ENCODE results near the gene KCTD11.

KCTD11 gene

DNA sequence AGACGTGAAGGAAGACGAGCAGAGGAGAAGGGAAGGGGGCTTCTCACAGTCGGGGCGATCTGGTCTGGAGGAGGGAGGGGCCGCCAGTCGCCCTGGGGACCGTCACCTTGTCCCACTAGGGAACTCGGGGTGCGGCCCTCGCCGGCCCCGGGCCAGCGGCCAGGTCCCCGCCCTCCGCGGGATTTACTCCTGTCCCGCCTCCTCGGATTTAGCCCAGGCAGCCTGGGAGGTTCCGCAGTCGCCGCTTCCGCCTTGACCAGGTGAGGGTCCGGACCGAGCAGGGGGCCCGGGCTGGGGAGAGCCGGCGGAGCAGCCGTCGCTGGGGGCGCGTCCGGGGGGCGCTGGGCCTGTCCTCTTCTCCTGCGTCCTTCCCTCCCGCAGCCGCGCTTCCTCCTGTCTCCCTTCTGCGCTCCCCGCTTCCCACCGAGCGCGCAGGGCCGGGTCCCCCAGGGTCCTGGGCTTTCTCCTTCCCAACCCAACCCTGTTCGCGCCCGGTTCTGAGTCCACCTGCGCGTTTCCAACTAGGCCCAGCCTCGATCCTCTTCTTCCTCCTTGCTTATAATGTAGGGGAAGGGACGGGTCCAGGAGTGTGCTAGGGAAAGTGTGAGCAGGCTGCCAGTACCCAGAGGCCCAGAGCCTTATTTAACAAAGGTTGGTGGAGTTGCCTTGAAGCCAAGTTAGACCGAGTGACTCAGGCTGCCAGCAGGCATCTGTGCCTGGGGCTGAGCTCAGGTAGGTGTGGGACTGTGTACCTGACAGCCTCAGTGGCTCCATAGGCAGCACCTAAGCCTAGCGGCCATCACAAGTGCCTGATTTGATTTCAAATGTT, 29.1 kb downstream of the KCTD11 start, which contains the start of gene TNK1:
Gene TNK1 (plus strand): TSS at position 235 of the 829 bp plus-strand sequence. CDS start 1,838 bp downstream, outside the sequence.
- no peak for DNase-seq

DNA sequence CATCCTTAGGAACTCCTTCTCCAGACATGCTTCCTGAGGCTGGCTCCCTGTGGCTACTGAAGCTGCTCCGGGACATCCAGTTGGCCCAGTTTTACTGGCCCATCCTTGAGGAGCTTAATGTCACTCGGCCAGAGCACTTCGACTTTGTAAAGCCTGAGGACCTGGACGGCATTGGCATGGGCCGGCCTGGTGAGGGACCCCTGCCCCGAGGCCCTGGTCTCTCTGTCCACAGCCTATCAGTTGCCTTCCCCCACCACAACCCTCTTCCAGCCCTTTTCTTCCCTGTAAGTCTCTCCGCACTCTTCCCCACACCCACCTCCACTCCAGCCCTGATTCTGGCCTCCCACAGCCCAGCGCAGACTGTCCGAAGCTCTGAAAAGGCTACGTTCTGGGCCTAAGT, 30.9 kb downstream of the KCTD11 start:
- no peak for DNase-seq

DNA sequence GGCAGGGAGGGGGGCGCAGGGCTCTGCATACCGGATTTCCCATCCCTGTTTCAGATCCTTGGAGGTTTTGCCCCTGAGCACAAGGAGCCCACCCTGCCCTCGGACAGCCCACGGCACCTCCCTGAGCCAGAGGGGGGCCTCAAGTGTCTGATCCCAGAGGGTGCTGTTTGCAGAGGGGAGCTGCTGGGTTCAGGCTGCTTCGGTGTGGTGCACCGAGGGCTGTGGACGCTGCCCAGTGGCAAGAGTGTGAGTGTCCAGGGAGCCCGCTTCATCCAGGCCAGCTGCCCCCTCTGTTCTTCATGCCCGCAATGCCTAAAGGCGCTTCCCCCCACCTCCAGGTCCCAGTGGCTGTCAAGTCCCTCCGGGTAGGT, 31.4 kb downstream of the KCTD11 start:
- DNase-seq = no peak

DNA sequence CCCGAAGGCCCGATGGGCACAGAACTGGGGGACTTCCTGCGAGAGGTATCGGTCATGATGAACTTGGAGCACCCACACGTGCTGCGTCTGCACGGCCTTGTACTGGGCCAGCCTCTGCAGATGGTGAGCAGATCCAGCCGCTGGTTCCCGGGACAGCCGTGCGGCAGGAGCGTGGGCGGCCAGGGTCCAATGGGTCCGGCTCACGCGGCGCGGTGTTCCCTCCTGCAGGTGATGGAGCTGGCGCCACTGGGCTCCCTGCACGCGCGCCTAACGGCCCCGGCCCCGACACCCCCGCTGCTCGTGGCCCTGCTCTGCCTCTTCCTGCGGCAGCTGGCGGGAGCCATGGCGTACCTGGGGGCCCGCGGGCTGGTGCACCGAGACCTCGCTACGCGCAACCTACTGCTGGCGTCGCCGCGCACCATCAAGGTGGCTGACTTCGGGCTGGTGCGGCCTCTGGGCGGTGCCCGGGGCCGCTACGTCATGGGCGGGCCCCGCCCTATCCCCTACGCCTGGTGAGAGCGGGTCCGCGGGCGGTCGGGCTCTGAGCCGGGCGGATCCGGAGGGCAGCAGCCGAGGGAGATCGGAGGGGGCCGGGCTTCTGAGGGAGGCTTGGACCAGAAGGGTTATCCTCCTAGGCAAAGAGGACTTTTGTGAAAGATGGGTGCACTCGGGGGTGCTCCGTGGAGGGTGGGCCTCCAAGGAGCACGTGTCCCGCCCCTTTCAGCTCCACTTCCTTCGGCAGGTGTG, 32.0 kb downstream of the KCTD11 start:
- DNase-seq = no peak

DNA sequence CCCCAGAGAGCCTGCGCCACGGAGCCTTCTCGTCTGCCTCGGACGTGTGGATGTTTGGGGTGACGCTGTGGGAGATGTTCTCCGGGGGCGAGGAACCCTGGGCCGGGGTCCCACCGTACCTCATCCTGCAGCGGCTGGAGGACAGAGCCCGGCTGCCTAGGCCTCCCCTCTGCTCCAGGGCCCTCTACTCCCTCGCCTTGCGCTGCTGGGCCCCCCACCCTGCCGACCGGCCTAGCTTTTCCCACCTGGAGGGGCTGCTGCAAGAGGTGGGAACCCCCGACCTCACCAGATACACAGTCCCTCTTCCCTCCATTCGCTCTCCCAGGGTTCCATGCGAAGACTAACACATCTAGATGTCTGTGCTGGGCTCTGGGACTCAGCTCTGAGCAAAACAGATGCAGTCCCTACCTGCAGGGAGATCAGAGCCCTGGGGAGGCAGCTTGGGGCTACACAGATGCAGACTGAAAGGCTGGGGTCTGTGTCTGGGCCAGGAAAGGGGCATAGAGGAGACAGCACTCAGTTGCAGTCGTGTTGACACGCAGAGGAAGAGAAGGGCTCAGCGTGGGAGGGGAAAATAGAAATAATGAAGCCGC, 32.6 kb downstream of the KCTD11 start:
- DNase-seq = no peak

DNA sequence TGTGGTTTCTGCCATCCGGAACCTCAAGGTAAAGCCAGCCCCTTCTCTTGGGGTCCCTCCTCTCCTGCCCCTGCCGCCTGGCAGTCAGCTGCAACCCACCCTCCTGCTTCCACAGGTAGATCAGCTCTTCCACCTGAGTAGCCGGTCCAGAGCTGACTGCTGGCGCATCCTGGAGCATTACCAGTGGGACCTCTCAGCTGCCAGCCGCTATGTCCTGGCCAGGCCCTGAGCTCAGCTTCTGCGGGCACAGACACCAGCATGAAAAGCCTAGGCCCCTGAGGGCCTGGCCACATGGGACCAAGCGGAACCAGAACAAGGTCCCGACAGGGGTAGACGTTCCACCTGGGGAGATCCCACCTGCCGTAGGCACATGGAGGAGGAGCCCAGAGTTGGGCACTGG, 36.9 kb downstream of the KCTD11 start:
- no peak for DNase-seq

DNA sequence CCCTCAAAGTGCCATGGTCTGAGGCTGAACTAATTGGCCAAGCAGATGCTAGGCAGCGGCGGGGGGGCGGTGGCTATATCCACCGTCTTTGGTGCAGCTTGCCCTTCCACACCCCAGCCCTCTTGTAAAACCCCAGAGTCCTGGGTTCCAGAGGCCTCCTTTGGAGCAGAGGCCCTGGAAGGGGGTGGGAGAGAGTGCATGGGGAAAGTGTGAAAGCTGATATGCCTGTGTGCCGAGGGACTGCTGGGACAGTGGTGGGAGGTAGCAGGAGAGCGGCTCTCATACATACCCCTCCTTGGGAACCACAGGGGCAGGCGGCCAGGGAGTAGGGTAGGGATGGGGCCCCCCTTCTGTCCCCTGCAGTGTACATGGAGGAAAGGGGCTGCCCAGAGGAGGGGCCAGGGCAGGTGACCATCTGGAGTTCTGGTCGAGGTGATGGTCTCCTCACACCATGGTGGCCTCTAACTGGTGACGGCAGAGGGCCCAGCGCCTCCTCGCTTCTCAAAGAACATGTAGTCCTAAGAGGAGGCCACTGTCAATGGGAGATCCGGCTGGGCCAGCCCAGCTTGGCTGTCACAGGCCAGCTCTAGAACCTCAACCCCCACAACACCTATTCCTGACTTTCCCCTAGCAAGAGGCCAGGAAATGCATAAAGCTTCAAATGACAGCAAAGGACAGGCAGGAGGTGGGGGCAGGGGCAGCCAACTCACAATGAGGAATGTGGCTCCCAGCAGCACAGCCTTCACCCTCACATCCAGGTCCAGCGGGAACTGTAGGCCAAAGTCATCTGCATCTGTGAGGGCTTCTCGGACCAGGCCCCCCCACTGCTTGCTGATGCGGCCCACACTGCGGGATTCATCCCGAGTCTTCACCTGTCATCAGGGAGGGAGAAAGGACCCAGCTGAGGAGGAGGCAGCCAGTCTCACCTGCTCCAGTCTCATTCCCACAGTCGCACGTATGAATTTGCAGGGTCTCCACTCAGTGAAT, 38.3 kb downstream of the KCTD11 start:
- no peak for DNase-seq

DNA sequence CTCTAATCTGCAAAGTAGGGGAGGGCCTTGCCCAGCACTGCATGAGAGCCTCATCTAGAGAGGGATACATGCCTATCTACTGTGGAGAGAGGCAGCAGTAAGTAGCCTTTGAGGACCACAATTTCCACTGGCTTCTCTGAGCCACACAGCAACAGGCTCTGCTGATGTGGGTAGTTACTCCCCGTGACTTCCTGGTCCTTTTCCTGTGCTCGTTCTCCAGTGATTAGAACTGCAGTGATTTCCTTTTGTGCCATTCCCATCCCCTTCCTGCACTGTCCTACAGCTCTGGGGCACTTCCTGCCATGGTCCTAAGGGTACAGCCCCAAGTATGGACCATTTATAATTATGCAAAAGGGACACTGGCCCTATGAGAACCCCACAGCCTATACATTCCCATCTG, 39.3 kb downstream of the KCTD11 start:
- DNase-seq = no peak

DNA sequence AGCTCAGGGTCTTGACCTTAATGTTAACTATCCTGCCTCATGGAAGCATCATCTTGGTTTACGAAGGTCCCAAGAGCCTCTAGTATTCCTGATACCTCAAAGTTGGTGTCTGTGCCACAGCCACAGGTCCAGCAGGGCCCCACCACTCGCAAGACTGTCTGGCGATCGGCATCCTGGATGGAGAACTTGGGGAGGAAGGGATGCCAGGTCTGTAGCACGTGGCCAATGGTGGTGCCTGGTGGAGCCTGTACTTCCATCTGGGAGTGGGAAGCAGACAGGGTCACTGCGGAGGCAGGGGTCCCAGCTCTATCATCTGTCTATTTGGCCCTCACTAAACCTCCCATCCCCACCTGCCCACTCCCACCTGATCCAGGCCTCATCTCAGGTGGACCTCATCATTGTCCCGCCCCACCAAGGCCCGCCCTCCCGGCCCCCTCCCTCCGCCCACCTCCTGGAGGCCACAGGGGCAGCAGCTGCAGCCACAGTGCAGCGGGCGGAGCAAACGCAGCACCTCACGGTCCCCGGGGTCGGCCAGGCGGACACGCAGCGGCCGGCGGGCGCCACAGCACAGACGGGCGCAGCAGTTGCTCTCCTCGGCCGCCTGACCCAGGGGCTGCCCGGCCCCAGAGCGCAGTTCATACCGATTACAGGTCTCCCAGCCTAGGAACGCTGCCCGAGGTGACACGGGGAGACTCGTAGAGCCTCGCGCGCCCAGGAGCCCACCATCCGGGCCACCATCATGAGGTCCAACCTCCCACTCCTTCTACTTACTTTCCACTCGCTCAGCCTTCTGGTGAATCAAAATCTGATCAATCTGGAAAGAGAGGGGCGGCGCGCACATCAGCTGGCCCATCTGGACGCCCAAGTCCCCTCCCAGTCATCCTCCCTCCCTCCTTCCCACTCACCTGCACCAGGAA, 41.0 kb downstream of the KCTD11 start:
- no peak for DNase-seq

DNA sequence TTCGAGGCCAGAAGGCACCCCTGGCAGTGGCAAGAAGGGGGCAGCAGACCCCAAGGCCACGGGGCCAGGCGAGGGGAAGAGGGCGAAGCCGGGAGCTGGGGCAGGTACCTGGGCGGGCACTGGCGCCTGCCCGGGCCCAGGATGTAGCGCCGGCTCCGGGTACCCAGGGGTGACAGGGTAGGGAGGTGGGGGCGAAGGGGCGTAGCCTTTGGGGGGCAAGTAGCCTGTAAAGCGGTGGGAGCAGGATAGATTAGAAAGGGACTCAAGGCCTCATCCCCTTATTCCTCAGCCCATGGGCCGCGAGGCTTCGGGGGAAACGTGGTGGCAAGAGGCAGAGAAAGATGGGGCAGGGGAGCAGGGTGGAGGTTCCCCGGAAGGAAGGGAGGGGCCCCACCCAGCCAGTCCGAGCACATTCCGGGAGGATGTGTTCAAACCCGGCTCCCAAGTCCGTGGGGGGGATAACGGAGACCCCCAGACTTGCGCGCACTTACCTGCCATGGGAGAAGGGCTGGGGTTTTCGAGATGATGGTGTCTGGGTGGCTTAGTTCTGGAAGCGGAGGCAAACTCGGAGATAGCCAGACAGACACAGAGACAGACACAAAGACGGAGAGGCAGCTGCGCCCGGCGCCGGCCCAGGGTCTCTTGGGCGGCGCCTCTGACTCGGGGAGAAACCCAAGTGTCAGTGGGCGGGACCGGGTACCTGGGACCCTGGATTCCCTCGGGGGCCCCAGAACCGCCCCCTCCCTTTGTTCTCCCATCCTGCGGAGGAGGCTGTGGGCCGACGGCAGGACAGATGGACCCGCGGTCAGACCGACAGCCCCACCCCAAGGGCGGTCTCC, 41.9 kb downstream of the KCTD11 start:
- no peak for DNase-seq

DNA sequence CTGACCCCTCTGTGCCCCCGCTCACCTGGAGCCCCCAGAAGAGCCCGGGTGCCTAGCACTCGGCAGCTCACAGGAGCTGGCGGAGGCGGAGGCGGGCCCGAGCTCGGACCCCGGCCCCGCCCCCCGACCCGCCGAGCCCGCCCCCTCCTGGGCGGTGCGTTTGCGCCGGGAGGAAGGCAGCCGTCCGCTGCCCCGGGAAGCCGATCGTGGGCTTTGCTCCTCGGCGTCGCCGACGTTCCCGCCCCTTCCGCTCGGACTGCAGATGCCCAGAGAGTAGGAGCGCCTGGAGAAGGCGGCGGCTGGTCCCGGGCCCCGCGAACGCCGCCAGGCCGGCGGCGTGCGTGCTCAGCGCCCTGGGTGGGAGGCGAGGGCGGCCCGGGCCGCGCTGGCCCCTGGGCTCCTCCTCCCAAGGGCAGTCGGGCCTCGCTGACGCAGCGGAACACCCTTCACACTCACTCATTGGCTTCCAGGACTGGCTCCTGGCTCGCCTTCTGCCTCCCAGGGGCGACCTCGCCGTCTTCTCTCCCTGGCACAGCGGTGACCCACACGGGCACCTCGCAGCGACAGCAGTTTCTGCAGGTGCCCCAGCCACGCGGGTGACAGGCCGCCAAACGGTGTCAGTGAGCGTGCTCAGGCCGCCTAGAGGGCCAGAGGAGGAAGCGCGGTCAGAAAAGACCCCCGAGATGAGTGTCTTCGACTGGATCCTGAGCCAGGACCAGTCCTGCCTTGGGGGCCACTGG, 42.7 kb downstream of the KCTD11 start, which contains the start of gene PLSCR3:
Gene PLSCR3 (minus strand): TSS at position 74 of the 740 bp plus-strand sequence. CDS start 415 bp downstream, outside the sequence.
- DNase-seq = peak; percentile 69

DNA sequence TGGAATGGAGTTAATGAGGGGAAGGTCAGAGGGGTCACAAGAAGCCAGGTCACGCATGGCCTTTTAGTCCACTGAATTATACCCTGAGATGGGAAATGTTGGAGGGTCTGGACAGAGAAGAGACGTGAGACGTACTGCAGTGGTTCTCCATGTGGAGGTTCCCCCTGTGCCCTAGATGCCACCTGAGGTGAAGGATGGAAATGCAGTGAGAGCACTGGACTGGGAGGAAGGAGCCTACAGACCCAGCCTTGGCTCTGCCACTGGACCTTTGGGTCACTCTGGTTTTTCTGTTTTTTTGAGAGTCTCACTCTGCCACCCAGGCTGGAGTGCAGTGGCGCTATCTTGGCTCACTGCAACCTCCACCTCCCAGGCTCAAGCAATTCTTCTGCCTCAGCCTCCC, 44.2 kb downstream of the KCTD11 start:
- no peak for DNase-seq

DNA sequence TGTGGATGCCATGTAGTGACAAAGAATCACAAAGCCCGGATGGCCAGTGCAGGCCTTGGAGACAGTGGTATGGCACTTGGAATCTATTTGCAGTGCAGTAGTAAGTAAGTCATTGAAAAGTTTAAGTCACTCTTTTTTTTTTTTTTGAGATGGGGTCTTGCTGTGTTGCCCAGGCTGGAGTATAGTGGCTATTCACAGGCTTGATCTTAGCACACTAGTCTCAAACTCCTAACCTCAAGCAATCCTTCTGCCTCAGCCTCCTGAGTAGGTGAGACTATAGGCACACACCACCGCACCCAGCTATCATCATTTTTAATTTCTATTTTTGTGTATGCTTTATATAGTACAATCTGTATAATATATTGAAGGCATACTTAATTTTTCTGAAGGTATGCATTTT, 46.6 kb downstream of the KCTD11 start:
- DNase-seq = no peak

DNA sequence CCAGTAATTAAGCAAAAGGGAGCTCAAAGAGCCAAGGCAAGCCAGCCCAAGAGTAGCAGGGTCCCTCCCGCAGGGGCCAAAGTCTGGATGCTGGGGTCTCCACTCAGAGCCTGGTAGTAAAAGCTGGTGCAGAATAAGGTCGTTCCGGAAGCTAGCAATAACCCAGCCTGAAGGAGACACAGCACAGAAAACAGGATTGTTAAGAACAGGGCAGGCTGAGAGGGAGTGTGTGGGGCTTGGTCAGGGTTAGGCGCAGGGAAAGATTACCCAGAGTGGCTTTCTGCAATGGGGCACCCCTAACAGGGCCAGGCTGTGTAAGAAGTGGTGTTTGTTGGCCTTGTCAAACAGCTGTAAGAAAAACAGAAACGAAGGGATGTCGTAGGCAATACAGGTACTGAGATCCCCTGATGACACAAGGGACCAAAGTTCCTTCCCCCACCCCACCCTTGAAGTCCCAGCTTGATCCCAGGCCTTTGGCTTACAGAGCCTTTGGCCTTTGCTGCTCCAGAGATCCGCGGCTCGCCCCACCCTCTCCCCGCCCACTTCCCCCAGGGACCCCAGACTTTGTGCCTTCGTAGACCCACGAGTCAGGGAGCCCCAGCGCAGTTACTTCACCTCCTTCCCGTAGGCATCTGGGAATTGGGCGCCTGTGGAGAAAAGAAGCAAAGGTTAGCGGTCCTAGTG, 51.2 kb downstream of the KCTD11 start:
- no peak for DNase-seq

DNA sequence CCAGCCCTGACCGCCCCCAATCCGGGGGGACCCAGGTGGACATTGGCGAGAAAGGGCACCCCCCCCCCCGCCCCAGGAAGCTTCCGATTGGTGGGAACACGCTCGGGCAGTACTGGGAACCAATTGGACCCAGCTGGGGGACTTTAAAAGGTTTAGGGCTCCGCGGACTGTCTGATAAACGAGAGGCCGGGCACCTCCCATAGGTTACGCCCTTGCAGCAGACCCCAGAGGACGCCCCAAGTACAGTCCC, 51.7 kb downstream of the KCTD11 start:
- DNase-seq = no peak

DNA sequence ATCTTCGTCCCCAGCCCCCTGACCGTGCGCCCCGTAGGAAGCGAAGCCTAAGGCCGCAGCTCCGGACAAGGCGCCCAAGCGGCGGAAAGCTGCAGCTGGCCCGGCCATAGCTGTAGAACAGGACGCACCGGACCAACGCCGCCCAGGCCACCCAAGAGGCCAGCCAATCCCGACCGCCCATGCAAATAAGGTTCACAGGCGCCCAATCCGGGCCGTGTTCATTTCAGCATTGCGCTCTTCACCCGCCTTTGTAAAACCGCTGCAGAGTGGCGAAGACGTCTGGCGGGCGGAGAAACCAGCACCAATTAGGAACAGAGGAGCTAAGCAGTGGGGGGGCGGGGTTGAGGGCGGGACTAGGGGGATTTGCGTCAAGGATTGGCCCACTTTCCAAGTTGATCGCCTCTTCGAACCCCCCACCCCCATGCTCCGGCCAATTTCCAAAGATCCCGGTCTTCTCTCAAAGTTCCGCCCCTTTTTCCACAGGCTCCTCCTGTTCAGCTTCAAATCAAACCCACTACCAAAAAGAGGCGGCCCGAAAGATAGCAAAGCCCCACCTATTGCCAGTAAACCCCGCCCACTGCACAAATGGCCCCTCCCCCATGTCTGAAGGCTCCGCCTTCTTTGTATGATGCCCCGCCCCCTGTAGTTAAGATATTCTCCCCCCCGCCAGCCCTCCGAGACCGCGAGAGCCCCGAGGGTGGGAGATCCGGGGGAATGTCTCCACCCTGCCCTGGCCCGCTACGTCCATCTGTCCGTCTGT, 52.2 kb downstream of the KCTD11 start, which contains the start of gene TMEM256:
Gene TMEM256 (minus strand): TSS at position 121 of the 760 bp plus-strand sequence. CDS start 13 bp downstream, at position 108.
- peak; percentile 99 for DNase-seq

All from MV-4-11 (cell line).